HG03571 (cell line): ENCODE results near the gene OR2AT4.

Experiments
- ATAC-seq: cut with Tn5 transposase; IDR thresholded peaks from one replicate; pipeline ENCODE4 v1.9.1; 2021; ENCODE audit not compliant: unreplicated experiment

OR2AT4 gene

GRCh38 chr11:75031771-75032549 is 64.7 kb downstream of the OR2AT4 start:
- ATAC-seq = no peak
